GM12801 (cell line): Measurements from ENCODE around the gene KIF6.

Experiments used
- TF ChIP-seq, protein P1 (sequence below): IDR thresholded peaks from one replicate; pipeline ENCODE4 v1.5.1; 2011; ENCODE audit warnings: control low read depth; ENCODE audit not compliant: insufficient read length; ENCODE audit errors: extremely low read depth

Gene KIF6

DNA sequence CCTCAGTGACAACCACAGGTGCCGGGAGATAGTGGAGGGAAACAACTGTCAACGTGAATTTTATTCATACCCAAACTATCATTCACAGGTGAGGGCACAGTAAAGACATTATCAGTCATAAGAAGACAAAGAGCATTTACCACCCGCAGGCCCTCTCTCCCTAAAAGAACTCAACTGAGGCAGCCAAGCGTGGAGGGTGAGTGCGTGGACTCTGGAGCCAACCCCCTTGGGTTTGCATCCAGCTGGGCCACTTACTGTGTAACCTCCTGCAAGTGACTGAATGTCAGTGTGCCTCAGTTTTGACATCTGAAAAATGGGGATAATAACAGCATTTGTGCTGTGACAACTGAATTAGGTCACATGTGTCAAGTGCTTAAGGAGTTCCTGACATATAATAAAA lies 332.1 kb downstream of the KIF6 start:
- TF ChIP-seq, protein P1, sequence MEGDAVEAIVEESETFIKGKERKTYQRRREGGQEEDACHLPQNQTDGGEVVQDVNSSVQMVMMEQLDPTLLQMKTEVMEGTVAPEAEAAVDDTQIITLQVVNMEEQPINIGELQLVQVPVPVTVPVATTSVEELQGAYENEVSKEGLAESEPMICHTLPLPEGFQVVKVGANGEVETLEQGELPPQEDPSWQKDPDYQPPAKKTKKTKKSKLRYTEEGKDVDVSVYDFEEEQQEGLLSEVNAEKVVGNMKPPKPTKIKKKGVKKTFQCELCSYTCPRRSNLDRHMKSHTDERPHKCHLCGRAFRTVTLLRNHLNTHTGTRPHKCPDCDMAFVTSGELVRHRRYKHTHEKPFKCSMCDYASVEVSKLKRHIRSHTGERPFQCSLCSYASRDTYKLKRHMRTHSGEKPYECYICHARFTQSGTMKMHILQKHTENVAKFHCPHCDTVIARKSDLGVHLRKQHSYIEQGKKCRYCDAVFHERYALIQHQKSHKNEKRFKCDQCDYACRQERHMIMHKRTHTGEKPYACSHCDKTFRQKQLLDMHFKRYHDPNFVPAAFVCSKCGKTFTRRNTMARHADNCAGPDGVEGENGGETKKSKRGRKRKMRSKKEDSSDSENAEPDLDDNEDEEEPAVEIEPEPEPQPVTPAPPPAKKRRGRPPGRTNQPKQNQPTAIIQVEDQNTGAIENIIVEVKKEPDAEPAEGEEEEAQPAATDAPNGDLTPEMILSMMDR: no peak

DNA sequence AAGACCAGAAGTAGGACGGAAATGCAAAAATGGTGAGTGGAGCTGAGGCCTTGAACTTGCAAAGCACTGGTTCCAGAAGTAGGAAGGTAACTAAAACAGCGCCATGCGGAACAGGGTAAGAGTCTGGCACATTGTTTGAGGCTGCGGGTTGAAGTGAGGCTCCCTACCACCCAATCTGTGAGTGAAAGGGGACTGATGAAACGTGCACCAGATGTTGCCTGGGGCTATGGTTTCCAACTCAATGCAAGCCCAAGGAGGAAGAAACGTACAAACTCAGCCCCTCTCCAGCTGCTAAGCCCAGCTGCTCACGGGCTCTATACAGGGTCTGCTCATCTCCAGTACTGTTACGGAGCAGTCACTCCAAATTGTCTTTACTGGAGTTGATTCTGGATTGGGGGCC lies 334.0 kb downstream of the KIF6 start:
- TF ChIP-seq, protein P1: no peak

DNA sequence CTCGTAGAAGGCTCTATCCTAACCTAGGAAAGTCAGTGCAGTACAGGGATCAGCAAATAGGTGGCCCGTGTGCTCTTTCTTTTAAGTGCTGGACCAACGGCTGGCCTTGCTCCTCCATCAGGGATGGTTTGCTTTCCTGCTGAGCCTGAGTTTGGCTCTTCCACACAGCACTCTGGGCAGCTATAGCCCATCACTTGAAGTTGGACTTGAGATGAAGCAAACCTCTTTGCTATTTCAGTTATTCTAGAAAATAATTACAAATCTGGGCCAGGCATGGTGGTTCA lies 335.8 kb downstream of the KIF6 start:
- TF ChIP-seq, protein P1: no peak

DNA sequence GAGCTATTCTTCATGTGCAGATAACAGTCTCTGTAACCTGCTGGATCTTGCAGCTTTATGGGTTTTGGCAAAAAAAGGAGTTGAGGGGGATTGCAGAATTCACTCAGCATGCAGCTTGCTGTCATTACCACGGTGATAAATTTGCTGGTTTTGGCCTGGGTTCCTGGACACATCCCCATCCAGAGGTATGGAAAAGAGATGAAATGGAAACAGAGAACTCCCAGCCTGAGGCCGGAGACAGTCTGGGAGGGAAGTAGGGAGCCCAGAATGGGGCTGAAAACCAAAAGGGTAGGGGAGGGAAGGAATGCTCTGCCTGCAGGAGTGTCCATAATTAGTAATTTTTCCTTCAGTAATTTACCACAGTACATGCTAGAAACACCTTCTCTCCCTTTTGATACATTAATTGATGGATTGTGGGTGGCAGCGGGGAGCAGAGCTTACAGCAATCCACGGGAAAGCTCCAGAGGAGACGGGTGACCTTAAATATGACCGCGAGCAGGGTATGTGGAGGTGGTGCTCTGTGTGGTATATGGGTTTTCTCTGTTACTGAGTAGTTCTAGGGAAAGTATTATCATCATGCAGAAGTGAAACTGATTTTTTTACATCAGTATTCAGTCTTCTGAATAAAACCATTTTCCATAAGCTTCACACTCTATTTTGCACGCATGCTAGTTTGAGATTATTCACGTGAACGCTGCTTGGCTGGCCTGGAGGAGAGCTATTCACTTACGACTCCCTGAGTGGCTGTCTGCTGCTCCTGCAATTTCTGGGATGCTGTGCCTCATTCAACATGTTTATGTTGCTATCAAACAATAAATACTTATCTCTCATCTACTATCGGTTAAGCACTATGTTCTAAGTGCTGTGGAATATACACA lies 336.4 kb downstream of the KIF6 start:
- TF ChIP-seq, protein P1: no peak

DNA sequence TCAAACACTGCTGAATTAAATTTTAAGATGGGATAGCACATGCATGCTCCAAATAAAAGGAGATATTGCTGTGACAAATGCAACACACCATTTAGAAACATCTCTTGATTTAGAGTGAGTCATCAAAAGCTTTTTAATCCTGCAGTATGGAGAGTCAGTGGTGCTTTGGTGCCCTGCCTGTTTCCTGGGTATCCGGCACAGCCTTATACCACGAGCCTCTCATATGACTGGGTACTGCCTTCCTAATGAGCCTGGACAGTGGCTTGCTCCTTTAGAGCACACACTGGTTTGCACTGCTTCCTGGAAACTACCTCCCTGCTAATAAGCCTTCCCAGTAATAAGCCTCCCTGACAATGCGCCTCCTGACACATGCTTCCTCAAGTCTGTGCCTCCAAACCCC lies 337.4 kb downstream of the KIF6 start:
- TF ChIP-seq, protein P1: no peak

DNA sequence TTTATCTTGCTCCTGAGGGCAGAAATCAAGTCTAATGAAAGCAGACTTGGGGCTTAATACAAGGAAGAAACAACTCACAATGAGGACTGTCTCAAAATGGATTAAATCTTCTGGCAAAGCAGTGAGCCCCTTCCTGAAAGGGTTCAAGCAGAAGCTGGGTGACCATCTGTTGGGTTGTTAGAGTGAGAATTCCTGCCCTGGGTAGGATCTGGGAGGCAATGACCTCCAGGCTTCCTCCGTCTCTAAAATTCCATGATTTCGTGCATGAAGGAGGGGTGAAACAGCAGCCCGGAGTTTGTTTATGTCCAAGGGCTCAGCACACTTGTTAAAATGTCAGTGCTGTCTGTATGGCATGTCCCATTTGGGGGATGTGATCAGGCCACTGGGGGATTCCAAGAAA lies 338.7 kb downstream of the KIF6 start:
- TF ChIP-seq, protein P1: no peak

DNA sequence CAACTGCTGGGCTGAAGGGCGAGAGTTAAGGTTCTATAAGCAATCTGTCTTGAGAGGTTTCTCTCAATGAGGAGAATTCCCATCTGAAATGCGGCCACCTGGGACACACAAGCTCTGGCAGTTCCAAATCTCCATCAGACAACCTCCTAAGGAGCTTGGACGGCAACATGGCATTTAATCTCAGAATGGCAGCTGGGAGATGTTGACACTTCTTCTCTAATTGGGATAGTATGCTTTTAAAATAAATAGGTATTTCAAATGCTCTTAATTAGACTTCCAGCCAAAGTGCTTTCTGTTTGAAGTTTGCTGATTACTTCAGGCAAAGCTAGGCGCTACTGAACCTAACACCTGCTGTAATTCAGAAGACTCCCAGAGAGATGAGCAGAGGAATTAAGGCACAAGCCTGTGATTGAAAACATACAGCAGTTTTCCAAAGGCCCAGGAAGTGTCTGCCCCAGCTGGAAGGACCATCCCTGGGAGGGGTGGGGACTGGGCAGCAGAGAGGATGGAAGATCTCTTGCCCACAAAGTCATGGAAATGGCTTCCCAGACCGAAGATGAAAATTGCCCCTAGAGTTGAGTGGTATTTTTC lies 343.6 kb downstream of the KIF6 start:
- TF ChIP-seq, protein P1: no peak
